K562 (cell line): ENCODE results near the gene PDE6G. TPM values are rescaled to one million over a fixed set of nuclear protein-coding genes. Genes with fewer than 3 reads are reported as not detected.

Experiments
- ASH1L ChIP-seq: fragments of 450-650 bp; IDR thresholded peaks from 2 replicates; pipeline ENCODE4 v1.6.1; 2018; ENCODE audit warnings: borderline replicate concordance, mild to moderate bottlenecking, low read depth; ENCODE audit not compliant: partially characterized antibody
- CREB3 ChIP-seq: fragments of 450-650 bp; conservative IDR thresholded peaks from 2 replicates; pipeline ENCODE4 v1.6.1; 2016; ENCODE audit warnings: missing genetic modification characterization, low read depth, mild to moderate bottlenecking, missing compliant biosample characterization, moderate library complexity
- CREM ChIP-seq: IDR thresholded peaks from 2 replicates; pipeline ENCODE4 v1.6.1; 2014; ENCODE audit warnings: antibody characterized with exemption, low read depth
- ERF ChIP-seq: fragments of 450-650 bp; formaldehyde crosslinking; IDR thresholded peaks from 2 replicates; pipeline ENCODE4 v1.4.0; 2020; ENCODE audit warnings: mild to moderate bottlenecking, mixed read lengths
- FOXJ3 ChIP-seq: sonication (generic); formaldehyde crosslinking; IDR thresholded peaks from 2 replicates; pipeline ENCODE4 v1.4.0; 2020; ENCODE audit warnings: mild to moderate bottlenecking, missing genetic modification reagents
- FOXK2 ChIP-seq, 2 experiments: fragments of 450-650 bp; IDR thresholded peaks in 1 of 2; conservative IDR thresholded peaks in 1 of 2; 2 replicates each; pipeline ENCODE4 v1.6.1; 2016; ENCODE audit warnings: low read depth in 2 of 2, mild to moderate bottlenecking in 1 of 2
- KAT8 ChIP-seq: fragments of 450-650 bp; IDR thresholded peaks from 2 replicates; pipeline ENCODE4 v1.6.1; 2016; ENCODE audit warnings: low read depth, mild to moderate bottlenecking
- MYNN ChIP-seq, 2 experiments: sonication (generic); formaldehyde crosslinking in 1 of 2; IDR thresholded peaks; 2 replicates each; pipeline versions ENCODE4 v1.5.0 to v1.6.1; 2016 to 2020; ENCODE audit warnings: antibody characterized with exemption in 1 of 2, missing genetic modification reagents in 1 of 2
- NR3C1 ChIP-seq: sonication (generic); formaldehyde crosslinking; IDR thresholded peaks from 2 replicates; pipeline ENCODE4 v1.8.1; 2022; ENCODE audit warnings: missing genetic modification reagents
- POLR2A ChIP-seq: fragments of 450-650 bp; conservative IDR thresholded peaks from 2 replicates; pipeline ENCODE4 v1.6.1; 2016
- PRDM10 ChIP-seq: fragments of 450-650 bp; IDR thresholded peaks from 2 replicates; pipeline ENCODE4 v1.6.1; 2018; ENCODE audit not compliant: partially characterized antibody
- SIN3A ChIP-seq, 2 experiments: fragments of 150-350 bp in 1 of 2; IDR thresholded peaks; 2 replicates each; pipeline ENCODE4 v1.6.1; 2011 to 2016; ENCODE audit warnings: borderline replicate concordance in 2 of 2, low read depth in 2 of 2, low read length in 2 of 2, mild to moderate bottlenecking in 2 of 2, moderate library complexity in 2 of 2; ENCODE audit not compliant: control insufficient read depth in 1 of 2
- TRIM24 ChIP-seq, 2 experiments: fragments of 450-650 bp; IDR thresholded peaks; 2 replicates each; pipeline ENCODE4 v1.6.1; 2016
- ZBTB11 ChIP-seq, 3 experiments: fragments of 200-800 bp in 1 of 3; fragments of 250-450 bp in 1 of 3; fragments of 450-650 bp in 1 of 3; sonication (Bioruptor Pico) in 1 of 3; sonication (Bioruptor generic) in 1 of 3; formaldehyde crosslinking in 1 of 3; IDR thresholded peaks; 2 replicates each; pipeline versions ENCODE4 v1.6.1 to v1.8.0; 2016 to 2022; ENCODE audit warnings: mild to moderate bottlenecking in 2 of 3, missing genetic modification characterization in 2 of 3, missing compliant biosample characterization in 1 of 3, moderate library complexity in 1 of 3
- ZC3H11A ChIP-seq: IDR thresholded peaks from 2 replicates; pipeline ENCODE4 v1.6.1; 2012; ENCODE audit warnings: low read depth, low read length, improper control_type of control experiment
- ZNF740 ChIP-seq, 3 experiments: fragments of 200-800 bp in 1 of 3; sonication (Bioruptor generic) in 1 of 3; sonication (generic) in 1 of 3; formaldehyde crosslinking in 1 of 3; IDR thresholded peaks; 2 replicates each; pipeline versions ENCODE4 v1.6.1 to v1.8.0; 2016 to 2022; ENCODE audit warnings: mild to moderate bottlenecking in 2 of 3, missing compliant biosample characterization in 2 of 3, missing genetic modification characterization in 2 of 3, missing genetic modification reagents in 1 of 3
- polyA plus RNA-seq, 8 experiments: library from polyadenylated mRNA; depleted of rRNA in 4 of 8; stranded (reverse) in 5 of 8; unstranded in 3 of 8; fragments of >200 nt; fragmentation: Nextera tagmentation in 2 of 8; fragmentation: Illumina TruSeq in 1 of 8; extraction: Ambion mirVana in 2 of 8; extraction: Trizol in 1 of 8; gene quantifications; 2 replicates each; pipeline versions ENCODE4 v1.2.1 to v1.2.3, GENCODE V29; 2011 to 2014; ENCODE audit warnings: inconsistent platforms in 1 of 8, missing spikeins in 1 of 8
- total RNA-seq, 7 experiments: library from RNA; depleted of rRNA in 6 of 7; stranded (reverse); fragments of >200 nt in 6 of 7; fragmentation: Illumina TruSeq in 2 of 7; extraction: Trizol in 2 of 7; gene quantifications; 2 replicates each; pipeline versions ENCODE4 v1.2.1 to v1.2.3, GENCODE V29; 2011 to 2021; ENCODE audit warnings: low replicate concordance in 1 of 7

PDE6G gene
- total and polyA plus RNA-seq, 9 of the 15 experiments (the other 6 are each of a cell fraction or from before 2014, with no cell fraction given): 0.14 to 0.59 TPM; not detected in 7

- TF ChIP-seq ASH1L (peak; percentile 98), ERF (CRISPR knock-in tag) (0 out of 2 replicates have a peak, but pooled peaks have one; percentile 37), FOXJ3 (CRISPR knock-in tag) (no peak), TRIM24 (IDR thresholded peaks at IDR 0.05) (peak in 1 of 2 experiments; percentile 49; a peak in 1 of 4 replicates), ZNF740 (CRISPR knock-in tag; IDR thresholded peaks at IDR 0.05) (0 out of 2 replicates have a peak, but pooled peaks have one; percentile 34), ZNF740 (tag; IDR thresholded peaks at IDR 0.05) (no peak), KAT8 (no peak), ZC3H11A (no peak), POLR2A (peak; percentile 59), ZBTB11 (CRISPR knock-in tag; IDR thresholded peaks at IDR 0.05) (peak in 1 of 3 experiments; percentile 68; a peak in 2 of 6 replicates), PRDM10 (peak; percentile 41), FOXK2 (conservative IDR thresholded peaks at IDR 0.05 in 1 of 2, IDR thresholded peaks at IDR 0.05 in 1 of 2; ENCODE audit: low read depth in 2 of 2) (peak; percentile 29 to 45; a peak in 1 of 4 replicates), CREM (peak; percentile 76), NR3C1 (CRISPR knock-in tag) (no peak; the same call in 1 of the 2 replicates), CREB3 (no peak), SIN3A (IDR thresholded peaks at IDR 0.05; ENCODE audit: borderline replicate concordance in 2 of 2, control insufficient read depth in 1 of 2, low read depth in 2 of 2, low read length in 2 of 2) (peak; percentile 73 to 91; a peak in 3 of 4 replicates), MYNN (IDR thresholded peaks at IDR 0.05) (no peak), MYNN (CRISPR knock-in tag; IDR thresholded peaks at IDR 0.05) (no peak)
Measured at GRCh38 chr17:81683584-81684441, 27.5 kb upstream of the PDE6G start, which contains the start of the genes ARL16 and HGS (continued).
